SK-N-SH (cell line): ENCODE data around the gene AKR1E2. TPM values are rescaled to one million over a fixed set of nuclear protein-coding genes. Genes with fewer than 3 reads are reported as not detected.

Source experiments
- CTCF ChIA-PET: fragments of 300-600, 350-600 bp; formaldehyde crosslinking; extraction: SDS; loops from one replicate; lab custom pipeline; 2021; lab: Yijun Ruan, JAX
- POLR2A ChIA-PET: fragments of 350-600 bp; sonication (Branson Sonifier 250); formaldehyde crosslinking; extraction: SDS; loops from one replicate; lab custom pipeline; 2020; ENCODE audit warnings: antibody characterized with exemption, inconsistent platforms; lab: Yijun Ruan, JAX
- DNase-seq: peaks from one replicate; pipeline ENCODE4 v3.0.0; 2012
- H2AFZ ChIP-seq: fragments of 200-600 bp; sonication (generic); 2 replicates; pipeline ENCODE4 v1.8.1; 2016; ENCODE audit warnings: antibody characterized with exemption, mild to moderate bottlenecking, low read depth
- H3F3A ChIP-seq: fragments of 200-600 bp; sonication (generic); replicated peaks from 2 replicates; pipeline ENCODE3; 2016; ENCODE audit warnings: antibody characterized with exemption, mild to moderate bottlenecking; ENCODE audit not compliant: insufficient read depth
- H3K27ac ChIP-seq, 2 experiments: fragments of 200-500 bp in 1 of 2; fragments of 200-600 bp in 1 of 2; sonication (Bioruptor generic) in 1 of 2; sonication (generic), shearing (Covaris generic) in 1 of 2; 2 replicates each; pipeline versions ENCODE4 v1.5.1 to v1.6.1; 2014 to 2016; ENCODE audit warnings: low read depth in 2 of 2, inconsistent platforms in 1 of 2, low read length in 1 of 2, mild to moderate bottlenecking in 1 of 2, mixed read lengths in 1 of 2
- H3K27me3 ChIP-seq: fragments of 200-600 bp; sonication (generic), shearing (Covaris generic); 2 replicates; pipeline ENCODE4 v1.6.1; 2016; ENCODE audit warnings: mixed run types; ENCODE audit not compliant: insufficient read depth
- H3K36me3 ChIP-seq, 2 experiments: fragments of 200-500 bp in 1 of 2; fragments of 200-600 bp in 1 of 2; sonication (Bioruptor generic) in 1 of 2; sonication (generic) in 1 of 2; replicated peaks in 1 of 2; 2 replicates each; pipeline versions ENCODE3 to v1.5.1; 2014 to 2016; ENCODE audit warnings: low read length in 1 of 2, mild to moderate bottlenecking in 1 of 2; ENCODE audit not compliant: insufficient read depth in 2 of 2, control insufficient read depth in 1 of 2
- H3K4me1 ChIP-seq, 2 experiments: fragments of 200-500 bp in 1 of 2; fragments of 200-600 bp in 1 of 2; sonication (Bioruptor generic) in 1 of 2; sonication (generic), shearing (Covaris generic) in 1 of 2; 2 replicates each; pipeline versions ENCODE4 v1.5.1 to v1.6.1; 2014 to 2016; ENCODE audit warnings: low read depth in 1 of 2, low read length in 1 of 2, mixed run types in 1 of 2; ENCODE audit not compliant: insufficient read depth in 2 of 2, control insufficient read depth in 1 of 2
- H3K4me2 ChIP-seq: fragments of 200-600 bp; sonication (generic), shearing (Covaris generic); 2 replicates; pipeline ENCODE4 v1.6.1; 2017; ENCODE audit warnings: mixed run types
- H3K4me3 ChIP-seq, 2 experiments: fragments of 200-500 bp in 1 of 2; fragments of 200-600 bp in 1 of 2; sonication (Bioruptor generic) in 1 of 2; sonication (generic), shearing (Covaris generic) in 1 of 2; 2 replicates each; pipeline versions ENCODE4 v1.5.1 to v1.8.1; 2014 to 2016; ENCODE audit warnings: low read depth in 2 of 2, inconsistent platforms in 1 of 2, low read length in 1 of 2, mild to moderate bottlenecking in 1 of 2, mixed read lengths in 1 of 2, moderate library complexity in 1 of 2
- H3K79me2 ChIP-seq: fragments of 200-600 bp; sonication (generic); 2 replicates; pipeline ENCODE4 v1.8.1; 2017; ENCODE audit warnings: mild to moderate bottlenecking; ENCODE audit not compliant: insufficient read depth
- H3K9ac ChIP-seq: fragments of 200-600 bp; sonication (generic); 2 replicates; pipeline ENCODE4 v1.6.1; 2017; ENCODE audit warnings: mixed run types
- H3K9me2 ChIP-seq: fragments of 200-600 bp; sonication (generic); 2 replicates; pipeline ENCODE4 v1.6.1; 2017; ENCODE audit warnings: mixed run types
- H3K9me3 ChIP-seq: fragments of 200-600 bp; sonication (generic); 2 replicates; pipeline ENCODE4 v1.6.1; 2017; ENCODE audit warnings: mixed run types, mild to moderate bottlenecking, moderate library complexity
- H4K20me1 ChIP-seq: fragments of 200-600 bp; sonication (generic); 2 replicates; pipeline ENCODE4 v1.6.1; 2017; ENCODE audit warnings: mild to moderate bottlenecking, mixed run types; ENCODE audit not compliant: insufficient read depth
- CHD2 ChIP-seq: fragments of 150-350 bp; IDR thresholded peaks from 2 replicates; pipeline ENCODE4 v1.6.1; 2018; ENCODE audit warnings: low read length; ENCODE audit not compliant: partially characterized antibody
- EZH2phosphoT487 ChIP-seq: fragments of 200-600 bp; sonication (generic); IDR thresholded peaks from 2 replicates; pipeline ENCODE4 v1.6.1; 2017; ENCODE audit warnings: low read depth, mixed run types, mild to moderate bottlenecking, antibody characterized with exemption, moderate library complexity, borderline replicate concordance
- FOXM1 ChIP-seq: IDR thresholded peaks from 2 replicates; pipeline ENCODE4 v1.4.0; 2012; ENCODE audit warnings: low read depth, mild to moderate bottlenecking
- GABPA ChIP-seq: IDR thresholded peaks from 2 replicates; pipeline ENCODE4 v1.4.0; 2012; ENCODE audit warnings: low read depth, mild to moderate bottlenecking
- IRF3 ChIP-seq: fragments of 150-350 bp; IDR thresholded peaks from 2 replicates; pipeline ENCODE4 v1.6.1; 2016; ENCODE audit warnings: mild to moderate bottlenecking, low read depth, low read length
- MEF2A ChIP-seq: IDR thresholded peaks from 2 replicates; pipeline ENCODE4 v1.4.0; 2012; ENCODE audit warnings: low read depth, borderline replicate concordance
- MXI1 ChIP-seq: IDR thresholded peaks from 2 replicates; pipeline ENCODE4 v1.6.1; 2012; ENCODE audit warnings: mild to moderate bottlenecking, low read depth, low read length, improper control_type of control experiment
- NFIC ChIP-seq: IDR thresholded peaks from 2 replicates; pipeline ENCODE4 v1.4.0; 2012; ENCODE audit warnings: borderline replicate concordance
- POLR2AphosphoS5 ChIP-seq: IDR thresholded peaks from 2 replicates; pipeline ENCODE4 v1.6.1; 2012; ENCODE audit warnings: low read depth, low read length
- RCOR1 ChIP-seq: fragments of 150-350 bp; IDR thresholded peaks from 2 replicates; pipeline ENCODE4 v1.6.1; 2017; ENCODE audit warnings: antibody characterized with exemption, low read length
- RFX5 ChIP-seq: IDR thresholded peaks from 2 replicates; pipeline ENCODE4 v1.6.1; 2012; ENCODE audit warnings: mild to moderate bottlenecking, improper control_type of control experiment, low read length
- SMC3 ChIP-seq: IDR thresholded peaks from 2 replicates; pipeline ENCODE4 v1.6.1; 2012; ENCODE audit warnings: low read depth, low read length, improper control_type of control experiment
- TAF1 ChIP-seq: IDR thresholded peaks from 2 replicates; pipeline ENCODE4 v1.6.1; 2012; ENCODE audit warnings: low read depth, mild to moderate bottlenecking, low read length, moderate library complexity, borderline replicate concordance
- TCF12 ChIP-seq: IDR thresholded peaks from 2 replicates; pipeline ENCODE4 v1.4.0; 2012
- USF1 ChIP-seq: IDR thresholded peaks from 2 replicates; pipeline ENCODE4 v1.4.0; 2012; ENCODE audit warnings: low read depth, borderline replicate concordance
- USF2 ChIP-seq: fragments of 150-350 bp; IDR thresholded peaks from 2 replicates; pipeline ENCODE4 v1.6.1; 2017; ENCODE audit warnings: antibody characterized with exemption, low read length, low read depth, borderline replicate concordance
- WGBS: methylation state at CpG from one replicate; pipeline ENCODE4 v1.1.6; 2017; ENCODE audit warnings: low lambda C conversion rate; 5-methylcytosine and 5-hydroxymethylcytosine counted together
- polyA plus RNA-seq, 3 experiments: library from polyadenylated mRNA; depleted of rRNA; stranded (reverse); fragments of >200 nt; gene quantifications; 2 replicates each; pipeline ENCODE4 v1.2.3, GENCODE V29; 2012
- TF ChIP-seq, protein P1 (sequence below): IDR thresholded peaks from 2 replicates; pipeline ENCODE4 v1.6.1; 2012; ENCODE audit warnings: mild to moderate bottlenecking, low read depth, low read length, moderate library complexity
- TF ChIP-seq, protein P2 (sequence below): IDR thresholded peaks from 2 replicates; pipeline ENCODE4; 2012

AKR1E2 gene
- polyA plus RNA-seq, 1 of the 3 experiments (the other 2 are of a cell fraction): 5.8 TPM

- H3K27me3 ChIP-seq: no peaks in the 10 kb centered on the region
- no peak overlapping the region for H2AFZ ChIP-seq
- H3K4me3 ChIP-seq: no peak overlapping the region
- no peaks in the 10 kb centered on the region for H3K9me3 ChIP-seq
- peaks cover 0 to 28% of the 10 kb centered on the region in 2 experiments; a peak in 2 of 4 replicates for H3K4me1 ChIP-seq
- ChIA-PET POLR2A (no interaction called here), CTCF (interaction anchor here (0.9 to 6.9 kb wide), 6 partner anchors 11 to 144 kb away, joined by 3 to 81 read pairs (median 5); no protein-coding TSS in a partner anchor)
- H3K27ac ChIP-seq: no peak overlapping the region
- H3F3A ChIP-seq: no peaks in the 10 kb centered on the region
- no peak overlapping the region for H3K4me2 ChIP-seq
- no peaks in the 10 kb centered on the region for H4K20me1 ChIP-seq
- TF ChIP-seq TAF1 (no peak), IRF3 (no peak), MXI1 (no peak), MEF2A (no peak), POLR2AphosphoS5 (no peak), FOXM1 (no peak), RFX5 (no peak), USF1 (no peak), NFIC (no peak), USF2 (no peak), SMC3 (no peak), EZH2phosphoT487 (no peak), TCF12 (no peak), GABPA (no peak), RCOR1 (no peak), CHD2 (no peak)
- TF ChIP-seq, protein P1, sequence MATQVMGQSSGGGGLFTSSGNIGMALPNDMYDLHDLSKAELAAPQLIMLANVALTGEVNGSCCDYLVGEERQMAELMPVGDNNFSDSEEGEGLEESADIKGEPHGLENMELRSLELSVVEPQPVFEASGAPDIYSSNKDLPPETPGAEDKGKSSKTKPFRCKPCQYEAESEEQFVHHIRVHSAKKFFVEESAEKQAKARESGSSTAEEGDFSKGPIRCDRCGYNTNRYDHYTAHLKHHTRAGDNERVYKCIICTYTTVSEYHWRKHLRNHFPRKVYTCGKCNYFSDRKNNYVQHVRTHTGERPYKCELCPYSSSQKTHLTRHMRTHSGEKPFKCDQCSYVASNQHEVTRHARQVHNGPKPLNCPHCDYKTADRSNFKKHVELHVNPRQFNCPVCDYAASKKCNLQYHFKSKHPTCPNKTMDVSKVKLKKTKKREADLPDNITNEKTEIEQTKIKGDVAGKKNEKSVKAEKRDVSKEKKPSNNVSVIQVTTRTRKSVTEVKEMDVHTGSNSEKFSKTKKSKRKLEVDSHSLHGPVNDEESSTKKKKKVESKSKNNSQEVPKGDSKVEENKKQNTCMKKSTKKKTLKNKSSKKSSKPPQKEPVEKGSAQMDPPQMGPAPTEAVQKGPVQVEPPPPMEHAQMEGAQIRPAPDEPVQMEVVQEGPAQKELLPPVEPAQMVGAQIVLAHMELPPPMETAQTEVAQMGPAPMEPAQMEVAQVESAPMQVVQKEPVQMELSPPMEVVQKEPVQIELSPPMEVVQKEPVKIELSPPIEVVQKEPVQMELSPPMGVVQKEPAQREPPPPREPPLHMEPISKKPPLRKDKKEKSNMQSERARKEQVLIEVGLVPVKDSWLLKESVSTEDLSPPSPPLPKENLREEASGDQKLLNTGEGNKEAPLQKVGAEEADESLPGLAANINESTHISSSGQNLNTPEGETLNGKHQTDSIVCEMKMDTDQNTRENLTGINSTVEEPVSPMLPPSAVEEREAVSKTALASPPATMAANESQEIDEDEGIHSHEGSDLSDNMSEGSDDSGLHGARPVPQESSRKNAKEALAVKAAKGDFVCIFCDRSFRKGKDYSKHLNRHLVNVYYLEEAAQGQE: no peak
- TF ChIP-seq, protein P2, sequence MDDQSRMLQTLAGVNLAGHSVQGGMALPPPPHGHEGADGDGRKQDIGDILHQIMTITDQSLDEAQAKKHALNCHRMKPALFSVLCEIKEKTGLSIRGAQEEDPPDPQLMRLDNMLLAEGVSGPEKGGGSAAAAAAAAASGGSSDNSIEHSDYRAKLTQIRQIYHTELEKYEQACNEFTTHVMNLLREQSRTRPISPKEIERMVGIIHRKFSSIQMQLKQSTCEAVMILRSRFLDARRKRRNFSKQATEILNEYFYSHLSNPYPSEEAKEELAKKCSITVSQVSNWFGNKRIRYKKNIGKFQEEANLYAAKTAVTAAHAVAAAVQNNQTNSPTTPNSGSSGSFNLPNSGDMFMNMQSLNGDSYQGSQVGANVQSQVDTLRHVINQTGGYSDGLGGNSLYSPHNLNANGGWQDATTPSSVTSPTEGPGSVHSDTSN: no peak
- no peaks in the 10 kb centered on the region for H3K9me2 ChIP-seq
- no peak for DNase-seq
- 100% methylated on average over 1 of the region's 1 CpG for WGBS
- H3K36me3 ChIP-seq: peaks cover 0 to 29% of the 10 kb centered on the region in 2 experiments
- H3K79me2 ChIP-seq: no peaks in the 10 kb centered on the region
- H3K9ac ChIP-seq: no peak overlapping the region
Measured at GRCh38 chr10:4837551-4837950, 11.5 kb downstream of the AKR1E2 start.
